ENCODE data around the gene CDR2L. TPM values are rescaled to one million over a fixed set of nuclear protein-coding genes. Genes with fewer than 3 reads are reported as not detected.

The CDR2L gene
- polyA plus RNA-seq, 1 of the 3 experiments (the other 2 are of a cell fraction), result 21.2 TPM

- H3K4me3 ChIP-seq (ENCODE audit: low read depth in 2 of 2, low read length in 1 of 2), result no peak overlapping the region
- peaks cover 30 to 52% of the 10 kb centered on the region in 2 experiments for H3K36me3 ChIP-seq (replicated peaks in 1 of 2; ENCODE audit: control insufficient read depth in 1 of 2, insufficient read depth in 2 of 2, low read length in 1 of 2)
- no peak overlapping the region for H3K27ac ChIP-seq (ENCODE audit: low read depth in 2 of 2, low read length in 1 of 2)
- H3K79me2 ChIP-seq (ENCODE audit: insufficient read depth), result peaks cover 73% of the 10 kb centered on the region
- H3K27me3 ChIP-seq (ENCODE audit: insufficient read depth), result no peaks in the 10 kb centered on the region
- H3F3A ChIP-seq (replicated peaks; ENCODE audit: insufficient read depth), result peaks cover 14% of the 10 kb centered on the region
- H3K9ac ChIP-seq, result no peak overlapping the region
- no peak for DNase-seq
- no peak overlapping the region for H3K4me2 ChIP-seq
- TF ChIP-seq SMC3 (IDR thresholded peaks at IDR 0.05; ENCODE audit: low read depth, low read length), result no peak
- TF ChIP-seq EP300 (IDR thresholded peaks at IDR 0.05; ENCODE audit: borderline replicate concordance in 1 of 2, low read depth in 1 of 2, low read length in 1 of 2), result no peak
- no peak for TF ChIP-seq FOXM1 (IDR thresholded peaks at IDR 0.05; ENCODE audit: low read depth)
- TF ChIP-seq RAD21 (IDR thresholded peaks at IDR 0.05; ENCODE audit: low read length), result no peak
- no peak for TF ChIP-seq USF2 (IDR thresholded peaks at IDR 0.05; ENCODE audit: borderline replicate concordance, low read depth, low read length)
- no peak for TF ChIP-seq TAF1 (IDR thresholded peaks at IDR 0.05; ENCODE audit: borderline replicate concordance, low read depth, low read length)
- TF ChIP-seq GATA2 (CRISPR knock-in tag; IDR thresholded peaks at IDR 0.05), result no peak
- no peak for TF ChIP-seq ELF1 (IDR thresholded peaks at IDR 0.05)
- no peak for TF ChIP-seq MAX (IDR thresholded peaks at IDR 0.05; ENCODE audit: low read depth)
- TF ChIP-seq GABPA (IDR thresholded peaks at IDR 0.05; ENCODE audit: low read depth), result no peak
- TF ChIP-seq SIN3A (IDR thresholded peaks at IDR 0.05; ENCODE audit: borderline replicate concordance, low read depth, low read length), result no peak
- TF ChIP-seq EZH2phosphoT487 (IDR thresholded peaks at IDR 0.05; ENCODE audit: borderline replicate concordance, low read depth), result no peak
- TF ChIP-seq CTCF (IDR thresholded peaks at IDR 0.05), result no peak
- TF ChIP-seq JUND (IDR thresholded peaks at IDR 0.05), result no peak
- TF ChIP-seq FOXJ3 (CRISPR knock-in tag; IDR thresholded peaks at IDR 0.05), result no peak
- no peak for TF ChIP-seq POLR2AphosphoS5 (IDR thresholded peaks at IDR 0.05; ENCODE audit: low read depth, low read length)
- no peak for TF ChIP-seq NFIC (IDR thresholded peaks at IDR 0.05; ENCODE audit: borderline replicate concordance)
- TF ChIP-seq YY1 (IDR thresholded peaks at IDR 0.05; ENCODE audit: low read depth), result no peak
- TF ChIP-seq NRF1 (IDR thresholded peaks at IDR 0.05; ENCODE audit: low read depth, low read length), result no peak
- H3K4me1 ChIP-seq (ENCODE audit: control insufficient read depth in 1 of 2, insufficient read depth in 2 of 2, low read depth in 1 of 2, low read length in 1 of 2), result peaks cover 7 to 15% of the 10 kb centered on the region in 2 experiments; a peak in 2 of 4 replicates
- POLR2A ChIA-PET, result no interaction called here
- no peaks in the 10 kb centered on the region for H3K9me3 ChIP-seq
- H3K9me2 ChIP-seq, result no peaks in the 10 kb centered on the region
- no peaks in the 10 kb centered on the region for H4K20me1 ChIP-seq (ENCODE audit: insufficient read depth)
- CTCF ChIA-PET, result interaction anchor here (1.7 to 3.1 kb wide), 3 partner anchors 10 to 92 kb away, joined by 4 to 19 read pairs (median 11); no protein-coding TSS in a partner anchor
- no peak overlapping the region for H2AFZ ChIP-seq (ENCODE audit: low read depth)
Measured at GRCh38 chr17:75049706-75050105, 62.3 kb downstream of the CDR2L start.
